Measurements from ENCODE around the gene KRT84.

DNA sequence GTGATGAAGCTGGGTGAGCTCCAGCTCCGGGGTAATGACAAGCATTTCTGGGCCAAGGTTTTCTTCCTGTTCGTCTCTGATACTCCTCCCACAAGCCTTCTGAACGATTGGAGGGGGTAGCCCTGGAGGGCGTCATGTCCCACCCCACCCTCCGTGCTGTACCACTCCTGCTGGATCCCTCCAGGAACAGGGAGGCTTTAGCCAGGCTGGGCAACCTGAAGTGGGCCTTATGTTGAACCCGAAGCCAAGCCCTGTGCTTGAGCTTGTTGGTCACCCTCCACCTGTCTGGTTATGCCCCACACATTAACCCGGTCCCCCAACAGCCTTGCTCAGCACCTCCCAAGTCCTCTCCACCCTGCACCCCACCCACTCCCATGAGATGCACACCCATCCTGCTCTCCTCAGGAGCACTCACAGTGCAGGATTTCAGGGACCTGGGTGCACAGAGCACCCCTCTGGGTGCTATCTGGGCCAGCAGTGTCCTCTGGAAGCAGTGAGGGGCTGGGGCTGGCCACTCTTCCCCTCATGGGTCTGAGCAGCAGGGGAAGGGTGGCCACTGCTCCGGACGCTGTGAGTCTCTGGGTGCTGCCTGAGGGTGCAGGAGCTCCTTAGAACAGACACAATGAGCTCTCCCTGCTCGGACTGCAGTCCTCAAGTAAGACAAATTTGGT, 57.5 kb downstream of the KRT84 start:
- TF ChIP-seq, protein P1, sequence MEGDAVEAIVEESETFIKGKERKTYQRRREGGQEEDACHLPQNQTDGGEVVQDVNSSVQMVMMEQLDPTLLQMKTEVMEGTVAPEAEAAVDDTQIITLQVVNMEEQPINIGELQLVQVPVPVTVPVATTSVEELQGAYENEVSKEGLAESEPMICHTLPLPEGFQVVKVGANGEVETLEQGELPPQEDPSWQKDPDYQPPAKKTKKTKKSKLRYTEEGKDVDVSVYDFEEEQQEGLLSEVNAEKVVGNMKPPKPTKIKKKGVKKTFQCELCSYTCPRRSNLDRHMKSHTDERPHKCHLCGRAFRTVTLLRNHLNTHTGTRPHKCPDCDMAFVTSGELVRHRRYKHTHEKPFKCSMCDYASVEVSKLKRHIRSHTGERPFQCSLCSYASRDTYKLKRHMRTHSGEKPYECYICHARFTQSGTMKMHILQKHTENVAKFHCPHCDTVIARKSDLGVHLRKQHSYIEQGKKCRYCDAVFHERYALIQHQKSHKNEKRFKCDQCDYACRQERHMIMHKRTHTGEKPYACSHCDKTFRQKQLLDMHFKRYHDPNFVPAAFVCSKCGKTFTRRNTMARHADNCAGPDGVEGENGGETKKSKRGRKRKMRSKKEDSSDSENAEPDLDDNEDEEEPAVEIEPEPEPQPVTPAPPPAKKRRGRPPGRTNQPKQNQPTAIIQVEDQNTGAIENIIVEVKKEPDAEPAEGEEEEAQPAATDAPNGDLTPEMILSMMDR (conservative IDR thresholded peaks at IDR 0.05 in 1 of 2, IDR thresholded peaks at IDR 0.05 in 1 of 2; ENCODE audit: extremely low read depth in 1 of 2, insufficient read depth in 1 of 2, low read depth in 1 of 2, low read length in 2 of 2) = no peak
- TF ChIP-seq EZH2 (IDR thresholded peaks at IDR 0.05; ENCODE audit: borderline replicate concordance, low read length) = no peak
